SK-N-MC (cell line): Measurements from ENCODE around the gene CFAP44.

ENCODE experiments used
- EZH2 ChIP-seq: fragments of 200-600 bp; sonication (generic); IDR thresholded peaks from one replicate; pipeline ENCODE4 v1.6.1; 2017; ENCODE audit warnings: antibody characterized with exemption
- POLR2AphosphoS5 ChIP-seq: IDR thresholded peaks from 2 replicates; pipeline ENCODE4 v1.6.1; 2012; ENCODE audit warnings: mild to moderate bottlenecking, low read depth, low read length, borderline replicate concordance

DNA sequence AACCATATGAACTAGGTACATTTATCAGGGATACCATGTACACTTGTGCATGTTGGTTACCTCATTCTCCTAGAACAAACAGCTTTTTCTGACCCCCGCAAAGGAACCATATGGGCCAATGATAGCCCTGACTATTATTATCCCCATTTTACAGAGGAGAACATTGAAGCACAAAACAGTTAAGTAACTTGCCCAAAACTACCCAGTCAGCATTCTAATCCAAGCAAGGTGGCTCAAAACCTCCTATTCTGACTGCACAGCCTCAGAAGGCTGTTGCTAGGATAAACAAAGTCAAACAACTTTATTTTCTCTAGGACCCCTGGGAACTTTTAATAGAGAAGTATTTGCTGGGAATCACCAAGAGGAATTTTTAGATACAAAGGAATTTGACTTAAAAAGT lies 36.7 kb downstream of the CFAP44 start:
- TF ChIP-seq POLR2AphosphoS5 (no peak), EZH2 (no peak)
